ENCODE results near the gene SEMA4D. TPM values are rescaled to one million over a fixed set of nuclear protein-coding genes. Genes with fewer than 3 reads are reported as not detected.

The SEMA4D gene
- total RNA-seq, 4 donors from 2014 or later = 13.4 to 27.3 (median 24.8) TPM

DNA sequence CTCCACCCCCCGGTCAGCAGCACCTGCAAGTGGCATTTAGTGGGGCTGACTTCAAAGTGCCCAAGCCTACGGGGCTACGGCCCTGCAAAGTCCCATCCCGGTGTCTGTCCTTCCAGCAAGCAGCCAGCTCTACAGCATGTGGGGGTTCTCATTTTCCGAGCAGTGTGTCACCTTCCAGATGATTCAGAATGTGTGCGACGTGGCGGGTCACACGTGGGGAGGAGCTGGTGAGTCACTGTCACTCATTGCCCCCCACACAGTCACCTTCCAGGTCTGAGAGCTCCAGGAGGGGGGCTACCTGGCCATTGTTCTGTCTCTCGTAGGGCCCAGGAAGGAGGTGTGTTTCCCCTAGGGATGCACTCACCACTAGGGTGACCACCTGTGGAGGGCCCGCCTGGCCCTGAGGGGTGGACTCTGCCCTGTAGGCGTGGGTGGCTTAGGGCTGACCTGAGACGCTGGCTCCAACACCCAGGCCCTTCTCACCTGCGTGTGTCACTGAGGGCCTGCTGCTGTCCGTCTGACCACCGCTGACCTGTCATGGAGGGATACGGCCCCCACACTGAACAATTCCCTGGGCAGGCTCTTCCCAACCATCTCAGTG lies 70.2 kb downstream of the SEMA4D start:
- H3K4me3 ChIP-seq = no peak overlapping the region
- no peak overlapping the region for H3K27ac ChIP-seq
- no peaks in the 10 kb centered on the region for H3K36me3 ChIP-seq
- DNase-seq (ENCODE audit: low spot score in 2 of 2) = no peak
- H3K27me3 ChIP-seq = no peaks in the 10 kb centered on the region
- no peak for TF ChIP-seq EP300 (IDR thresholded peaks at IDR 0.05)
- TF ChIP-seq, protein P1, sequence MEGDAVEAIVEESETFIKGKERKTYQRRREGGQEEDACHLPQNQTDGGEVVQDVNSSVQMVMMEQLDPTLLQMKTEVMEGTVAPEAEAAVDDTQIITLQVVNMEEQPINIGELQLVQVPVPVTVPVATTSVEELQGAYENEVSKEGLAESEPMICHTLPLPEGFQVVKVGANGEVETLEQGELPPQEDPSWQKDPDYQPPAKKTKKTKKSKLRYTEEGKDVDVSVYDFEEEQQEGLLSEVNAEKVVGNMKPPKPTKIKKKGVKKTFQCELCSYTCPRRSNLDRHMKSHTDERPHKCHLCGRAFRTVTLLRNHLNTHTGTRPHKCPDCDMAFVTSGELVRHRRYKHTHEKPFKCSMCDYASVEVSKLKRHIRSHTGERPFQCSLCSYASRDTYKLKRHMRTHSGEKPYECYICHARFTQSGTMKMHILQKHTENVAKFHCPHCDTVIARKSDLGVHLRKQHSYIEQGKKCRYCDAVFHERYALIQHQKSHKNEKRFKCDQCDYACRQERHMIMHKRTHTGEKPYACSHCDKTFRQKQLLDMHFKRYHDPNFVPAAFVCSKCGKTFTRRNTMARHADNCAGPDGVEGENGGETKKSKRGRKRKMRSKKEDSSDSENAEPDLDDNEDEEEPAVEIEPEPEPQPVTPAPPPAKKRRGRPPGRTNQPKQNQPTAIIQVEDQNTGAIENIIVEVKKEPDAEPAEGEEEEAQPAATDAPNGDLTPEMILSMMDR (IDR thresholded peaks at IDR 0.05) = no peak
- no peak for TF ChIP-seq POLR2A (IDR thresholded peaks at IDR 0.05)
- WGBS, 2 donors = 88 to 89% methylated on average over 12 to 17 of the region's 17 CpGs
- no peaks in the 10 kb centered on the region for H3K9me3 ChIP-seq
- peaks cover 0 to 53% (median 24%) of the 10 kb centered on the region in 4 donors for H3K4me1 ChIP-seq

DNA sequence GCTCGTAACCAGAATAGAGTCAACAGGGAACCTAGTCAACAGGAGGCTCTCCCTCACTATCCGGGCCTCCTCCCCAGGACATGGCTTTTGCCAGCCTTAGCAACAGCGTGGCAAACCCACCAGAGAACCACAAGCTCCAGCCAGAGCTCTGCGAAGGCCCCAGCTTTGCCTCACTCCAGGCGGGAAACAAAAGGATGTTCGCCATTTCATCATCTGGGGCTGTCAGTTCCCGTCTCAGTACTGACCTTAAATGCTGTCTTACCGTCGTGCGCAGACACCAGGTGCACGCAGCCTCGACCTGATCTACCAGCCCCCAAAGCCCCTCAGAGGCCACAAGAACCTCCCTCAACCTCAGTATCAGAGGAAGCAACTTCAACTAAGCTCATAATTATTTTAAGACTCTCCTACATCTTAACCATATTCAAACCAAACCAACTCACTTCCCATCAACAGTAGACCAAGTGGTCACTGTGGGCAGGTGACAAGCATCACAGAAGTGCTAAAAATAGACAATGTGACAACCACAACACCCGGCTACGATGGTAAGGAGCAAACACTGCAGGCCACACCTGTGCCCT lies 71.4 kb downstream of the SEMA4D start:
- Histone ChIP-seq H3K27ac (peak overlapping the region in 1 of 4 donors; percentile 23), H3K36me3 (no peaks in the 10 kb centered on the region), H3K27me3 (no peaks in the 10 kb centered on the region), H3K4me3 (no peak overlapping the region), H3K4me1 (peaks cover 0 to 40% (median 20%) of the 10 kb centered on the region in 4 donors), H3K9me3 (no peaks in the 10 kb centered on the region)
- no peak for DNase-seq (ENCODE audit: low spot score in 2 of 2)
- WGBS, 2 donors = 81 to 84% methylated on average over 14 of the region's 14 CpGs
- TF ChIP-seq POLR2A (IDR thresholded peaks at IDR 0.05) = no peak
- no peak for TF ChIP-seq EP300 (IDR thresholded peaks at IDR 0.05)

DNA sequence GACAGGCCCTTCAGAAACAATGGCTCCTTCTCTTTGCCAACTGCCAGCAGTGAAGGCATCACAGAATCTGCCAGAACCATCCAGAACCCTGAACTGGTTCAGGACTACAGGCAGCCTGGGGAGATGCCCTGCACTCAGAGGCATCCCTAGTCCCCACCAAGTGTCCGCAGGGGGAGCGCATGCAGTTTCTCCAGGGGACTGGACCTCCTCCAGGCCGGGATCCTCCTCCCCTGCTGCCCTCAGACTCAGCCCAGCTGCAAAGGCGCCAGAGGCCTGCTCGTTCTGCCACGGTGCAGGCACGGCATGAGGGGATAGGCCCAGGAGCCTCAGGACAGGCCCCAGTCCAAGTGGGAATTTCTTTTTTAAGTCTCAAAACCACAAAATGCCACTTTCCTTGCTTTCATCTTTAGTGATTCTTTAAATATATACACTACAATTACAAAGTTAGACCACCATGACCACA lies 72.0 kb downstream of the SEMA4D start:
- no peaks in the 10 kb centered on the region for H3K36me3 ChIP-seq
- 61 to 62% methylated on average over 7 of the region's 7 CpGs for WGBS, 2 donors
- no peak overlapping the region for H3K4me3 ChIP-seq
- TF ChIP-seq EP300 (IDR thresholded peaks at IDR 0.05) = no peak
- TF ChIP-seq, protein P1 (IDR thresholded peaks at IDR 0.05) = no peak
- no peak for TF ChIP-seq POLR2A (IDR thresholded peaks at IDR 0.05)
- no peaks in the 10 kb centered on the region for H3K9me3 ChIP-seq
- H3K27ac ChIP-seq = peak overlapping the region in 1 of 4 donors; percentile 23
- peaks cover 0 to 35% (median 18%) of the 10 kb centered on the region in 4 donors for H3K4me1 ChIP-seq
- no peaks in the 10 kb centered on the region for H3K27me3 ChIP-seq
- no peak for DNase-seq (ENCODE audit: low spot score in 2 of 2)

DNA sequence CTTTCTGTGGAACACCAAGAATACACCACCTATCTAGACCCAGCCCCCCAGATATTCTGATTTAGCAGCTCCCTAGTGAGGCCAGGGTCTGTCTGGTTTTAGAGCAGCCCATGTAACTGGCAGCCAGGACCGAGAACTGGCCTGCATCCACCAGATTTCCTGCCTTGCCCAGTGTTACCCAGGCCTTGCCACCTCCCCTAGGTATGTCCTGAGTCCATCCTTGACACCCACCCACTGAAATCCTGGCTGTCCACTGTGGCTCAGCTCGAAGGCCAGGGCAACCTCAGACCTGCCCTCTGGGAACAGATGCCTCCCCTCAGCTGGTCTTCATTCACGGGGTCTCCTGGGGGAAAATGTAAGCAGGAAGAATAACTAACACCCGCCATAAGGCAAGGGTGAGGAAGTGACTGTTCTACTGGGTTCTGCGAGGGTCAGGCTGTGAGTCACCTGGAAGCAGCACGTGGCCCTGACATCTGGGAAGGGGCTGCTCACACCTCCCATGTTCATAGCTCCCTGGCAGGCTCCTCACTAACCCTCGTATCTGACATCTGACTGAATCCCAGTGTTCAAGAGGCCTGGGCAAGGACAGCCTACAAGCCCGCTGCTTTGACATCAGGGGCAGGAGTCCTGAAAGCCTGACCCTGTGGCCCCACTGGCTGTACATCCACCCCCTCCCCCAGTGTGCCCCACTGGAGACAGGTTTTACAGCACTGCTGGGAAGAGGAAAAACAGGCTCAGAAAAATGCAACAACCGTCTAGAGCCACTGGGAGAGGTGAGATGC lies 72.7 kb downstream of the SEMA4D start:
- no peaks in the 10 kb centered on the region for H3K9me3 ChIP-seq
- peaks cover 0 to 29% (median 17%) of the 10 kb centered on the region in 4 donors for H3K4me1 ChIP-seq
- TF ChIP-seq, protein P1 (IDR thresholded peaks at IDR 0.05) = no peak
- no peak for TF ChIP-seq POLR2A (IDR thresholded peaks at IDR 0.05)
- TF ChIP-seq EP300 (IDR thresholded peaks at IDR 0.05) = no peak
- H3K27ac ChIP-seq = no peak overlapping the region
- H3K27me3 ChIP-seq = no peaks in the 10 kb centered on the region
- H3K4me3 ChIP-seq = no peak overlapping the region
- H3K36me3 ChIP-seq = no peaks in the 10 kb centered on the region
- DNase-seq (ENCODE audit: low spot score in 2 of 2) = no peak
- WGBS, 2 donors = 55 to 64% methylated on average over 8 to 9 of the region's 9 CpGs

DNA sequence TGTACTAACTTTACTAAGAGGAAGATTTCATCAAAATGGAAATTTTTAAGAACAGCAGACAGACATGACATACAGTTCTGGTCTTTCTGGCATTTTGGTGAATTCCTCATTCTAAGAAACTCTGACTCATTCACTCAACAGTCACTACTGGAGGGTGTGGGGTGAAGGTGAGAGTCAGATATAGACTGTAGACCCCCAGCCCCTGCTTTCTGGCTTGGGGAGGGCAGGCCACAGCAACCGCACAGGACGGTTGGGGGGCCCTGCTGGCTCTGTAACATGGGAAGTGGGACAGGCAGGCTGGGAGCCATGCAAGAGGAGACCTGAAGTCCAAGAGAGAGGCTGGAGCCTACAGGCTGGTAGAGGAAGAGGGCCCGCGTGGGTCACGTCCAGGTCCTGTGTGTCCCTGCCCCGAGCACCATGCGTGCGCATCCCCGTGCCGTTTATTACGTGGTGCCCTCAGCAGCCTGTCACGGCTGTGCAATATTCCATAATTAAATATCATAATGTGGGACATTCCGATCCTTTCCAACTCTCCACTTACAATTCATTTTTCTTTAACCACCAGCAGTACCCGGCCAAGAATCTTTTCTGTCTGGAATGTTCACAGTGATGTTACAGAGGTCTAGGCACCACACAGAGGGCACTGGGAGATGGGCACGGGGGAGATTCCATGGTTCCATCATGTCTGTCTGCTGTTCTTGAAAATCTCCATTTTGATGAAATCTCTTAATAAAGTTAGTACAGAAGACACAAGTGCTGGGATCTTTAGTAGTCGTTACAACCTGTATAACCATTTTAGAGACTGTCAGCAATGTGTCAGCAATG lies 75.5 kb downstream of the SEMA4D start:
- H3K4me3 ChIP-seq = no peak overlapping the region
- H3K27ac ChIP-seq = no peak overlapping the region
- DNase-seq (ENCODE audit: low spot score in 2 of 2) = no peak
- no peaks in the 10 kb centered on the region for H3K9me3 ChIP-seq
- peaks cover 0 to 17% (median 10%) of the 10 kb centered on the region in 4 donors for H3K4me1 ChIP-seq
- peaks cover 0 to 7% (median 0%) of the 10 kb centered on the region in 3 donors for H3K36me3 ChIP-seq
- TF ChIP-seq POLR2A (IDR thresholded peaks at IDR 0.05) (no peak), EP300 (IDR thresholded peaks at IDR 0.05) (no peak)
- TF ChIP-seq, protein P1 (IDR thresholded peaks at IDR 0.05) = no peak
- 78 to 81% methylated on average over 16 of the region's 16 CpGs for WGBS, 2 donors
- no peaks in the 10 kb centered on the region for H3K27me3 ChIP-seq
